Activated T-helper 1 cell treated with anti-CD3 and anti-CD28 coated beads, Interleukin-12 subunit alpha, Interleukin-12 subunit beta, Interleukin-2, Interleukin-4 antibody, amounts not matched to agents 30 ng/mL and 10 ng/mL and 1 ng/mL, durations not matched to agents 14 hours and 24 hours and 36 hours (primary cell): ENCODE results near the gene AKR1E2. TPM values are rescaled to one million over a fixed set of nuclear protein-coding genes. Genes with fewer than 3 reads are reported as not detected.

Experiments
- DNase-seq: peaks from one replicate; pipeline ENCODE4 v3.0.0; 2021; ENCODE audit warnings: low spot score
- H3K27ac Mint-ChIP-seq: one replicate; pipeline ENCODE4 v1.8.0; 2021; ENCODE audit warnings: mild to moderate bottlenecking, mixed read lengths
- H3K27me3 Mint-ChIP-seq: one replicate; pipeline ENCODE4 v1.8.0; 2022; ENCODE audit warnings: mild to moderate bottlenecking, moderate library complexity, mixed read lengths; ENCODE audit not compliant: insufficient read depth
- H3K36me3 Mint-ChIP-seq: one replicate; pipeline ENCODE4 v1.8.0; 2021; ENCODE audit warnings: low read depth, mixed read lengths
- H3K4me1 Mint-ChIP-seq: one replicate; pipeline ENCODE4 v1.8.0; 2021; ENCODE audit warnings: low read depth, mixed read lengths
- H3K4me3 Mint-ChIP-seq: one replicate; pipeline ENCODE4 v1.8.0; 2021; ENCODE audit warnings: mild to moderate bottlenecking, moderate library complexity, mixed read lengths
- H3K9me3 Mint-ChIP-seq: one replicate; pipeline ENCODE4 v1.8.0; 2021; ENCODE audit warnings: mixed read lengths
- intact Hi-C: fragments of 100-400 bp; cut with micrococcal nuclease; formaldehyde crosslinking; loops from one replicate; pipeline ENCODE4 v1.15.1; 2024
- total RNA-seq: library from RNA; stranded (reverse); gene quantifications from 2 replicates; pipeline ENCODE4 v1.2.3, GENCODE V29; 2022

AKR1E2 gene
- total RNA-seq, 1 donor from 2014 or later = 6.6 TPM

GRCh38 chr10:4819707-4820106, 6.3 kb upstream of the AKR1E2 start:
- intact Hi-C loops = loop anchor here (1.0 to 10.0 kb wide), 4 partner anchors 462 to 1585 kb away; partner anchors contain the start of gene GDI2
- H3K9me3 Mint-ChIP-seq = no peaks in the 10 kb centered on the region
- H3K4me3 Mint-ChIP-seq = no peak overlapping the region
- H3K36me3 Mint-ChIP-seq = peaks cover 1% of the 10 kb centered on the region
- H3K4me1 Mint-ChIP-seq = no peaks in the 10 kb centered on the region
- H3K27me3 Mint-ChIP-seq = peaks cover 42% of the 10 kb centered on the region
- H3K27ac Mint-ChIP-seq = no peak overlapping the region
- DNase-seq = no peak

DNA sequence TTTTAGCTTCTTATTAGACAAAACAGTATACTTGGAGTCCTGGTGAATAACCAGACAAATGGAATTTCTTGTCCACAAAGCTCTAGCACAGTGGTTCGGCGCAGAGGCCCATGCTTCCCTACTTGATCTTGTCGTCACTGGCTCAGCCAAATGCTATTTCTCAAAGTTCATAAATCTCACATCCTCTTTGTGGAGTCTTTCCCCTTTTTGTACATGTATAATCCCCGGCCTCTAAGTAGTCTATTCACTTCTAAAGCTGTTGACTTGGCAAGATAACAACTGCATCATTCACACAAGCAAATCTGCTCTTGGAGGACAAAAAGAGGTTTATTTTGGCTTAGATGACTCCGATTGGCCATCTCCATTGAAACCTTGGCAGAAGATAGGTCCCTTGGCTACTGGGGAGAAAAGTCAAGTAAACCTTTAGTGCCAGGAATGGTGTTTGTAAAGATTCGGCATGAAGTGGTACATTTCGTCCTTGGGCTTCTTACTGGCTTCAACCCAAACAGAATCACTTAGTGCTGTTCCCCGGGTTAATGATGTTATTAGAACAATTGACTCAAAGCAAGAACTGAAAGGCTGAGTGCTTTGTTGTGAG, 5.1 kb upstream of the AKR1E2 start:
- H3K27me3 Mint-ChIP-seq = peaks cover 46% of the 10 kb centered on the region
- no peak overlapping the region for H3K4me3 Mint-ChIP-seq
- H3K4me1 Mint-ChIP-seq = peaks cover 3% of the 10 kb centered on the region
- peaks cover 2% of the 10 kb centered on the region for H3K36me3 Mint-ChIP-seq
- intact Hi-C loops = loop anchor here (1.0 to 10.0 kb wide), 3 partner anchors 460 to 1584 kb away; partner anchors contain the start of gene GDI2
- no peak overlapping the region for H3K27ac Mint-ChIP-seq
- no peaks in the 10 kb centered on the region for H3K9me3 Mint-ChIP-seq
- DNase-seq = no peak

DNA sequence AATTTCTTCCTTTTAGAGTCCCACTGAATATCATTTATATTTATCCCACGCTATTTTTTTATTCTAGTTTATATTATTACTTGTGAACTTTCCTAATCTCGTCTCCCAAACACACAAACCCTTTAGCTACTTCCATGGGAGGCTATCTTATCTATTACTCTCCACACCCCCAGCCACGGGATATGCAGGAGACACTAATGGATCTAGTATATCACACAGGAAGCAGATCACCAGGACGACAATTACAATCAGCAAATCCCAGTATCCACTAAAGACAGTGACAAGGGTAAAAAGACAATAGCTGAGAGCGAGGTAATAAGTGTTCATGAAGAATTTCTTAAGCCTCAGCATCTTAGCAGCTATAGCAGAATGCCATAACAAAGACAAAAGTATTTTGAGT, 3.8 kb upstream of the AKR1E2 start:
- Mint-ChIP-seq H3K27me3 (peaks cover 45% of the 10 kb centered on the region), H3K36me3 (peaks cover 3% of the 10 kb centered on the region), H3K27ac (no peak overlapping the region), H3K9me3 (no peaks in the 10 kb centered on the region), H3K4me3 (no peak overlapping the region), H3K4me1 (peaks cover 8% of the 10 kb centered on the region)
- intact Hi-C loops = loop anchor here (10.0 kb wide), 2 partner anchors 993 to 1583 kb away; partner anchors contain the start of gene GDI2
- DNase-seq = no peak

- intact Hi-C loops = loop anchor here (10.0 kb wide), 2 partner anchors 990 to 1580 kb away; partner anchors contain the start of gene GDI2
- peaks cover 3% of the 10 kb centered on the region for H3K36me3 Mint-ChIP-seq
- peaks cover 40% of the 10 kb centered on the region for H3K27me3 Mint-ChIP-seq
- H3K4me1 Mint-ChIP-seq = peaks cover 18% of the 10 kb centered on the region
- no peak for DNase-seq
- no peaks in the 10 kb centered on the region for H3K9me3 Mint-ChIP-seq
- H3K27ac Mint-ChIP-seq = no peak overlapping the region
- H3K4me3 Mint-ChIP-seq = peak overlapping the region; percentile 45
Measured at GRCh38 chr10:4824791-4825310, 1.2 kb upstream of the AKR1E2 start.

- H3K9me3 Mint-ChIP-seq = no peaks in the 10 kb centered on the region
- no peak for DNase-seq
- intact Hi-C loops = loop anchor here (10.0 kb wide), 2 partner anchors 989 to 1579 kb away; partner anchors contain the start of gene GDI2
- peaks cover 5% of the 10 kb centered on the region for H3K36me3 Mint-ChIP-seq
- H3K27me3 Mint-ChIP-seq = peaks cover 45% of the 10 kb centered on the region
- peaks cover 18% of the 10 kb centered on the region for H3K4me1 Mint-ChIP-seq
- no peak overlapping the region for H3K27ac Mint-ChIP-seq
- H3K4me3 Mint-ChIP-seq = peak overlapping the region; percentile 76
Measured at GRCh38 chr10:4825456-4825867, 545 bp upstream of the AKR1E2 start.

DNA sequence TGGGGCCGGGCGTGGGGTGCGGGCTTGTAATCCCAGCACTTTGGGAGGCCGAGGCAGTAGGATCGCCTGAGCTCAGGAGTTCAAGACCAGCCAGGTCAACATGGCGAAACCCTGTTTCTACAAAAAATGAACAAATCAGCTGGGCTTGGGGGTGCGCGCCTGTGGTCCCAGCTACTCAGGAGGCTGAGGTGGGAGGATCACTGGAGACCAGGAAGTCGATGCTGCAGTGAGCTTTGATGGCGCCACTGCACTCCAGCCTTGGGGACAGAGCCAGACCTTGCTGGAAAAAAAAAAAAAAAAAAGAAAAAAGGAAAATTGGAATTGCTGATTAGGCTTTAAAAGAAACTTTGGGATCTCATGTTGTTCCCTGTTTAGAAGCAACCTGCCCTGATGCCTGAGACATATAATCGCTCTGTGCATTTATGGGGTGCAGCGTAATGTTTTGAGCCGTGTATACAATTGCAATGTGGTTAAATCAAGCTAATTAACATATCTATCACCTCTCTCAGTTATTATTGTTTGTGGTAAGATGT, 851 bp downstream of the AKR1E2 start:
- Mint-ChIP-seq H3K36me3 (peaks cover 11% of the 10 kb centered on the region), H3K27me3 (peaks cover 42% of the 10 kb centered on the region), H3K9me3 (no peaks in the 10 kb centered on the region), H3K27ac (peak overlapping the region; percentile 69), H3K4me3 (peak overlapping the region; percentile 82), H3K4me1 (peaks cover 24% of the 10 kb centered on the region)
- intact Hi-C loops = loop anchor here (1.0 to 10.0 kb wide), 4 partner anchors 12 to 1578 kb away; partner anchors contain the start of gene GDI2
- DNase-seq = no peak

- intact Hi-C loops = loop anchor here (10.0 kb wide), 2 partner anchors 987 to 1577 kb away; partner anchors contain the start of gene GDI2
Measured at GRCh38 chr10:4828005-4828404, 2.0 kb downstream of the AKR1E2 start.

GRCh38 chr10:4830551-4830950, 4.5 kb downstream of the AKR1E2 start:
- DNase-seq = no peak
- no peaks in the 10 kb centered on the region for H3K9me3 Mint-ChIP-seq
- no peak overlapping the region for H3K4me3 Mint-ChIP-seq
- H3K27ac Mint-ChIP-seq = no peak overlapping the region
- H3K27me3 Mint-ChIP-seq = peaks cover 27% of the 10 kb centered on the region
- intact Hi-C loops = no loop called here
- H3K4me1 Mint-ChIP-seq = peaks cover 41% of the 10 kb centered on the region
- H3K36me3 Mint-ChIP-seq = peaks cover 13% of the 10 kb centered on the region

More at GRCh38 chr10:4828005-4828404, 2.0 kb downstream of the AKR1E2 start:
- no peak for DNase-seq
- peaks cover 38% of the 10 kb centered on the region for H3K27me3 Mint-ChIP-seq
- H3K27ac Mint-ChIP-seq = no peak overlapping the region
- peaks cover 24% of the 10 kb centered on the region for H3K4me1 Mint-ChIP-seq
- H3K9me3 Mint-ChIP-seq = no peaks in the 10 kb centered on the region
- H3K4me3 Mint-ChIP-seq = peak overlapping the region; percentile 58
- peaks cover 14% of the 10 kb centered on the region for H3K36me3 Mint-ChIP-seq

- H3K4me1 Mint-ChIP-seq = peaks cover 43% of the 10 kb centered on the region
- H3K9me3 Mint-ChIP-seq = no peaks in the 10 kb centered on the region
- no peak for DNase-seq
- no peak overlapping the region for H3K27ac Mint-ChIP-seq
- peaks cover 11% of the 10 kb centered on the region for H3K36me3 Mint-ChIP-seq
- H3K4me3 Mint-ChIP-seq = no peak overlapping the region
- intact Hi-C loops = no loop called here
- peaks cover 23% of the 10 kb centered on the region for H3K27me3 Mint-ChIP-seq
Measured at GRCh38 chr10:4831091-4831490, 5.1 kb downstream of the AKR1E2 start.

DNA sequence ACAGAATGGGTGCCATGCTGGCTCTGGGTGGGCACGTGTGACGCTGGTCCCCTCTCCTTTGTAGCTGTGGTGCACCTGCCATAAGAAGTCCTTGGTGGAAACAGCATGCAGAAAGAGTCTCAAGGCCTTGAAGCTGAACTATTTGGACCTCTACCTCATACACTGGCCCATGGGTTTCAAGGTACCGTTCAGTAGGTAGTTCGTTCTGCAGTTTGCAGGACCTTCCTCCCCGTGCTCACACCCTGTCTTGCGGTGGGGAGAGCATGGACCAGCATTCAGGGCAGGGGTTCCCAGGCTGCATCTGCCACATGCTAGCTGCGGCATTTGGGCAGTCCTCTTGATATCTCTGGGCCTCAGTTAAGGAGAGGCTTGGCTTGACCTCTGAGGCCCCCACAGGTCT, 7.3 kb downstream of the AKR1E2 start:
- no peak for DNase-seq
- intact Hi-C loops = no loop called here
- Mint-ChIP-seq H3K27ac (peak overlapping the region; percentile 5), H3K4me3 (no peak overlapping the region), H3K9me3 (no peaks in the 10 kb centered on the region), H3K4me1 (peaks cover 45% of the 10 kb centered on the region), H3K36me3 (peaks cover 14% of the 10 kb centered on the region), H3K27me3 (peaks cover 16% of the 10 kb centered on the region)

DNA sequence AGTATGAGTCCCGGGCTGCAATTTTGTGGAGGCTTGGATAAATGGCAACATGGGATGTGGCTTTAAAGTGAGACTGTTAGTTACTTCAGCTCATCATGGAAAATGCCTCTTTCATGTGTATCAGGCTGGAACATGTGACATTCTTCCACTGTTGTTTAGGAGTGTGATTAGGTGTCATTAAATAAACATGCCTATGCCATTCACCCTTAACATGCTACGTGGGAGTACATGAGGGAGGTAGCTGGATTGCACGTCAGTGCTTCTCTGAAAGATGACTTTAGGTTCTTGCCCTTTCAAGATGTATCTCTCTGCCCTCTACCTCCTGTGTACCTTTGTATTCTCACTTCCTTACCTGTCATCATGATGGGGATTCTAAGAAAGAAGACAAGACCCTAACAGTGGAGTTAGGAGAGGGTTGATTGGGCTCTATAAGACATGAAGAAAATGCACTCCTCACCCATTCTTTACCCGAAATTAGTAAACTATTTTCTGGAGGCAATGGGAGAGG, 8.9 kb downstream of the AKR1E2 start:
- Mint-ChIP-seq H3K36me3 (peaks cover 14% of the 10 kb centered on the region), H3K27ac (peak overlapping the region; percentile 35), H3K4me3 (no peak overlapping the region), H3K9me3 (no peaks in the 10 kb centered on the region), H3K27me3 (peaks cover 10% of the 10 kb centered on the region), H3K4me1 (peaks cover 38% of the 10 kb centered on the region)
- intact Hi-C loops = no loop called here
- DNase-seq = no peak

- peak; percentile 28 for DNase-seq
- Mint-ChIP-seq H3K27me3 (peaks cover 5% of the 10 kb centered on the region), H3K36me3 (peaks cover 12% of the 10 kb centered on the region), H3K27ac (peak overlapping the region; percentile 86), H3K9me3 (no peaks in the 10 kb centered on the region), H3K4me3 (no peak overlapping the region), H3K4me1 (peaks cover 38% of the 10 kb centered on the region)
- intact Hi-C loops = no loop called here
Measured at GRCh38 chr10:4835494-4835918, 9.5 kb downstream of the AKR1E2 start.

GRCh38 chr10:4836416-4836969, 10.5 kb downstream of the AKR1E2 start:
- H3K9me3 Mint-ChIP-seq = no peaks in the 10 kb centered on the region
- H3K27me3 Mint-ChIP-seq = peaks cover 2% of the 10 kb centered on the region
- DNase-seq = no peak
- H3K36me3 Mint-ChIP-seq = peaks cover 8% of the 10 kb centered on the region
- intact Hi-C loops = no loop called here
- peaks cover 33% of the 10 kb centered on the region for H3K4me1 Mint-ChIP-seq
- H3K27ac Mint-ChIP-seq = peak overlapping the region; percentile 23
- H3K4me3 Mint-ChIP-seq = no peak overlapping the region
